Ishikawa (cell line): ENCODE measurements around the gene BAAT.

Source experiments
- CEBPB ChIP-seq: IDR thresholded peaks from 2 replicates; pipeline ENCODE4 v1.6.1; 2012
- CREB1 ChIP-seq: IDR thresholded peaks from 2 replicates; pipeline ENCODE4 v1.6.1; 2012; ENCODE audit warnings: low read depth
- EGR1 ChIP-seq: IDR thresholded peaks from 2 replicates; pipeline ENCODE4 v1.6.1; 2012
- EP300 ChIP-seq: IDR thresholded peaks from 2 replicates; pipeline ENCODE4 v1.6.1; 2012; ENCODE audit warnings: borderline replicate concordance
- FOXM1 ChIP-seq: IDR thresholded peaks from 2 replicates; pipeline ENCODE4 v1.6.1; 2012; ENCODE audit warnings: low read depth, borderline replicate concordance
- MAX ChIP-seq: IDR thresholded peaks from 2 replicates; pipeline ENCODE4 v1.6.1; 2012
- NFIC ChIP-seq: IDR thresholded peaks from 2 replicates; pipeline ENCODE4 v1.6.1; 2012
- RAD21 ChIP-seq: IDR thresholded peaks from 2 replicates; pipeline ENCODE4 v1.6.1; 2012; ENCODE audit warnings: low read depth
- REST ChIP-seq: IDR thresholded peaks from 2 replicates; pipeline ENCODE4 v1.6.1; 2012; ENCODE audit warnings: low read depth, mild to moderate bottlenecking
- TAF1 ChIP-seq: IDR thresholded peaks from 2 replicates; pipeline ENCODE4 v1.6.1; 2012; ENCODE audit warnings: low read depth, mild to moderate bottlenecking
- TCF12 ChIP-seq: IDR thresholded peaks from 2 replicates; pipeline ENCODE4 v1.6.1; 2012; ENCODE audit warnings: low read depth
- TEAD4 ChIP-seq: IDR thresholded peaks from 2 replicates; pipeline ENCODE4 v1.6.1; 2012
- USF1 ChIP-seq: IDR thresholded peaks from 2 replicates; pipeline ENCODE4 v1.6.1; 2012
- YY1 ChIP-seq: IDR thresholded peaks from 2 replicates; pipeline ENCODE4 v1.6.1; 2012; ENCODE audit warnings: low read depth
- ZBTB7A ChIP-seq: IDR thresholded peaks from 2 replicates; pipeline ENCODE4 v1.6.1; 2012; ENCODE audit warnings: low read depth

BAAT gene

DNA sequence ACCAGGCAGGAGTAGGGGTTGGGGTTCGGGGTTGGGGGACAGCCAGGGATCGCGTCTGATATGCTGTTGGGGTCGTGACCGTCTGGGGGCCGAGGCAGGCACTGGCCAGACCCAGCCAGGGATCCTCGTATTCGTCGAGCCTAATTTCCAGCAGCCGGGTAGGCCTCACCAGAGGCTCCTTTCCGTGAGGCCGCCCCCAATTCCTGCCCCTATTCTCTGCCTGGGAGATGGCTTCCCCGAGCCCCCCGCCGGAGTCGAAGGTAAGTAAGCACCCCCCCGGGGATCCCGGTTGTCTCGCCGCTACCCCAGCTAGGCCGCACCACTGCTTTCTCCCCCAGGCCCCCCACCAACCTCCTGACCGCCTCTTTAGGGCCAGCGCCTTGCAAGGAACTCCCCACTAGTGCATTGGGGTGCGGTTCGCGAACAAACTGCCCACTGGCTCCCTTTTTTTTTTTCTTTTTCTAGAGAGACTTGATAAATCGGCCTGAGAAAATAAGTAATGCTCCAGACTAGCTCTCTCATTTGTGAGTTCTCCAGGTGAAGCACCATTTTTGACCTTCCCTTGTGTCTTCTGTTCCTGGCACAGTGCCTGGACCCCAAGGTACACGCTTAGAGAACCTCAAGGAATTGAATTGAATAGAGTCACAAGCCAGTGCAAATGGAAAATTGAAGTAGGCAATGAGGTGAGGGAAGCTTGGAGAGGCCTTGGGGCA, 14.3 kb upstream of the BAAT start:
- TF ChIP-seq EGR1 = no peak
- TF ChIP-seq ZBTB7A = 0 out of 2 replicates have a peak, but pooled peaks have one; percentile 46
- TF ChIP-seq RAD21 = no peak
- TF ChIP-seq TEAD4 = no peak
- TF ChIP-seq NFIC = peak; percentile 33; the same call in 1 of the 2 replicates

DNA sequence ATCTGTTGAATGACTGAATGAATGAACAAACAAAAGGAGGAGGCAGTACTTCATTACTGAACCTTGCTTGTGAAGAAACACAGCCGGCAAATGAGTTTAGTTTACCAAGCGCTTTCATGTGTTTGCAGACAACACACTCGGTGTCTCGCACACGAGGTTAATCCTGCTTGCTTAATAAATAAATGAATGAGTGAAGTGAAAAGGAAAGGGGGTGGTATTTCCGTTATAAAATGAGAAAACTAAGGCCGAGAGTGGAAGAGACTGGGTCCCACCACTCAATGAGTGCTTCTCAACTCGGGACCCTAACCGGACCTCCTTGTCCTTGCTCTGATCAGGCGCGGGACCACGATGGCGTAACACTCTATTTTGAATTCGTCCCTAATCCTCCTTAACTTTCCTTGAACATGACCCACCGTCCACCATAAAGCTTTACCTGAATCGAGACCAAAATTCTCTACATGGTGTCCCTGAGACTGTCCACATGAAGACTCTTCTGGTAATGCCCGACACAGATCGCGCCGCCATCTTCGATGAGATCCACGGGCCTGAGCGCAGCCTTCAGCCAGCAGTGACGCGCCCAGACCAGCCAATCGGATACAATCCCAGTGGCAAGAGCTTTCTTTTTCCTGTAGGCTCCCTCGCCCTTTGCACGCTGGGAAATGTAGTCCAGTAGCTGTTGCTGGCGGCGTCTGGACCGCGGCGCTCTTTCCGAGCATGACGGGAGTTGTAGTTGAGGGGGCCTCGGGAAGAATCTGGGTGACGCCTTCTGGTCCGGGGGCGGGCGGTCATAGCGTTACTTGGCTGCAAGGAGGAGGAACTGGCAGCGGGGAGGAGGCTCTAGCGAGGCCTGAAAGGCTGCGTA, 13.5 kb upstream of the BAAT start, which contains the start of the genes MRPL50 and ZNF189:
TSS of gene MRPL50 (minus strand) at position 551 of the 862 bp plus-strand sequence. CDS start at position 525, 26 bp downstream.
TSS of gene ZNF189 (plus strand) at position 784 of the 862 bp plus-strand sequence. CDS start 306 bp downstream, outside the sequence.
- TF ChIP-seq FOXM1 = no peak
- peak; percentile 54 for TF ChIP-seq NFIC
- TF ChIP-seq ZBTB7A = peak; percentile 26; the same call in 1 of the 2 replicates
- TF ChIP-seq REST = no peak
- peak; percentile 94 for TF ChIP-seq YY1
- 0 out of 2 replicates have a peak, but pooled peaks have one; percentile 4 for TF ChIP-seq TEAD4
- TF ChIP-seq EP300 = no peak
- no peak; the same call in 1 of the 2 replicates for TF ChIP-seq CEBPB
- peak; percentile 50; the same call in 1 of the 2 replicates for TF ChIP-seq MAX
- TF ChIP-seq EGR1 = peak; percentile 85
- peak; percentile 78 for TF ChIP-seq CREB1
- peak; percentile 82 for TF ChIP-seq TAF1

GRCh38 chr9:101397746-101398067, 12.9 kb upstream of the BAAT start:
- no peak for TF ChIP-seq FOXM1
- TF ChIP-seq NFIC = no peak
- TF ChIP-seq CREB1 = no peak
- no peak for TF ChIP-seq EP300
- no peak for TF ChIP-seq EGR1
- TF ChIP-seq ZBTB7A = no peak
- no peak for TF ChIP-seq USF1
- TF ChIP-seq YY1 = no peak
- TF ChIP-seq TEAD4 = no peak
- no peak for TF ChIP-seq TAF1

DNA sequence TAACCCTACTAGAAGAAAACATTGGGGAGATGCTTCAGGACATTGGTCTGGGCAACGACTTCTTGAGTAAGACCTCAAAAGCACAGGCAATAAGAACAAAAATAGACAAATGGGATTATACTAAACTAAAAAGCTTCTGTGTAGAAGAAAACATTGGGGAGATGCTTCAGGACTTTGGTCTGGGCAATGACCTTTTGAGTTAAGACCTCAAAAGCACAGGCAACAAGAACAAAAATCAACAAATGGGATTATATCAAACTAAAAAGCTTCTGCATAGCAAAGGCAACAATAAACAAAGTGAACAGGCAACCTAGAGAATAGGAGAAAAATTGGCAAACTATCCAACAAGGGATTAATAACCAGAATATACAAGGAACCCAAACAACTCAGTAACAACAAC, 9.9 kb upstream of the BAAT start:
- TF ChIP-seq CREB1 (no peak), YY1 (no peak), ZBTB7A (no peak), REST (no peak), MAX (no peak), EGR1 (no peak), TAF1 (no peak), FOXM1 (no peak), USF1 (no peak), RAD21 (no peak), TEAD4 (no peak), EP300 (no peak), TCF12 (no peak), NFIC (no peak)

DNA sequence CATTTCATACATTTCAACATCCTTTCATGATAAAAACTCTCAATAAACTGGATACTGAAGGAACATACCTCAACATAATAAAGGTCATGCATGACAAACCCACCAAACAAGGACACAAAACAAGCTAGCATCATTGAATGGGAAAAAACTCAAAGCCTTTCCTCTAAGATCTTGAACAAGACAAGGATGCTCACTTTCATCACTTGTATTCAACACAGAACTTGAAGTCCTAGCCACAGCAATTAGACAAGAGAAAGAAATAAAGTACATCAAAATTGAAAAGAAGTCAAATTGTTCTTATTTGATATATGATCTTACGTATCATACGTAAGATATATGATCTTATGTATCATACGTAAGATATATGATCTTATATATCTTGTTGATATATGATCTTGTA, 8.3 kb upstream of the BAAT start:
- TF ChIP-seq CREB1 = no peak
- no peak for TF ChIP-seq REST
- TF ChIP-seq MAX = no peak
- no peak for TF ChIP-seq YY1
- TF ChIP-seq USF1 = no peak
- TF ChIP-seq TAF1 = no peak
- TF ChIP-seq CEBPB = no peak
